ENCODE results near the gene SERPINA3.
"Not testable (repeated sequence)": the region's sequence is repeated elsewhere in the genome, so short reads cannot be mapped to it uniquely, and the experiment has no call there.

Gene SERPINA3

GRCh38 chr14:94635154-94635553 lies 23.0 kb downstream of the SERPINA3 start:
- Histone ChIP-seq H3K4me1 (ENCODE audit: low read length) (no peaks in the 10 kb centered on the region), H3K4me2 (ENCODE audit: low read length) (no peak overlapping the region), H3K27ac (ENCODE audit: low read length) (no peak overlapping the region), H3K79me2 (ENCODE audit: low read length) (no peaks in the 10 kb centered on the region), H2AFZ (ENCODE audit: low read depth, low read length) (no peak overlapping the region), H3K36me3 (replicated peaks; ENCODE audit: low read depth, low read length) (no peaks in the 10 kb centered on the region), H3K27me3 (ENCODE audit: low read depth, low read length) (peaks cover 15% of the 10 kb centered on the region; the same call in 1 of the 2 replicates), H4K20me1 (ENCODE audit: insufficient read depth, low read length) (no peaks in the 10 kb centered on the region), H3K9me3 (ENCODE audit: insufficient read depth, low read length) (no peaks in the 10 kb centered on the region), H3K9ac (ENCODE audit: low read length) (no peak overlapping the region), H3K4me3 (ENCODE audit: low read length) (no peak overlapping the region)
- TF ChIP-seq EZH2phosphoT487 (IDR thresholded peaks at IDR 0.05; ENCODE audit: low read depth) (no peak), CTCF (IDR thresholded peaks at IDR 0.05; ENCODE audit: low read depth, low read length) (no peak)

- Histone ChIP-seq H3K79me2 (ENCODE audit: low read length) (no peaks in the 10 kb centered on the region), H2AFZ (ENCODE audit: low read depth, low read length) (no peak overlapping the region), H3K9ac (ENCODE audit: low read length) (no peak overlapping the region), H4K20me1 (ENCODE audit: insufficient read depth, low read length) (no peaks in the 10 kb centered on the region), H3K9me3 (ENCODE audit: insufficient read depth, low read length) (no peaks in the 10 kb centered on the region), H3K4me1 (ENCODE audit: low read length) (no peaks in the 10 kb centered on the region), H3K27ac (ENCODE audit: low read length) (no peak overlapping the region), H3K4me3 (ENCODE audit: low read length) (no peak overlapping the region), H3K27me3 (ENCODE audit: low read depth, low read length) (peaks cover 6% of the 10 kb centered on the region; the same call in 1 of the 2 replicates), H3K36me3 (replicated peaks; ENCODE audit: low read depth, low read length) (no peaks in the 10 kb centered on the region), H3K4me2 (ENCODE audit: low read length) (no peak overlapping the region)
- TF ChIP-seq EZH2phosphoT487 (IDR thresholded peaks at IDR 0.05; ENCODE audit: low read depth) (no peak), CTCF (IDR thresholded peaks at IDR 0.05; ENCODE audit: low read depth, low read length) (peak; percentile 26)
Measured at GRCh38 chr14:94636744-94637412, 24.7 kb downstream of the SERPINA3 start.

GRCh38 chr14:94637814-94638213 lies 25.6 kb downstream of the SERPINA3 start:
- H3K27ac ChIP-seq (ENCODE audit: low read length); H3K9ac ChIP-seq (ENCODE audit: low read length); H3K9me3 ChIP-seq (ENCODE audit: insufficient read depth, low read length); H3K36me3 ChIP-seq (replicated peaks; ENCODE audit: low read depth, low read length); H3K79me2 ChIP-seq (ENCODE audit: low read length); H3K27me3 ChIP-seq (ENCODE audit: low read depth, low read length); H3K4me2 ChIP-seq (ENCODE audit: low read length); H4K20me1 ChIP-seq (ENCODE audit: insufficient read depth, low read length); H2AFZ ChIP-seq (ENCODE audit: low read depth, low read length); H3K4me3 ChIP-seq (ENCODE audit: low read length); H3K4me1 ChIP-seq (ENCODE audit: low read length): not testable (repeated sequence)

GRCh38 chr14:94638339-94638738 lies 26.1 kb downstream of the SERPINA3 start:
- Histone ChIP-seq H3K27ac (ENCODE audit: low read length) (no peak overlapping the region), H3K79me2 (ENCODE audit: low read length) (no peaks in the 10 kb centered on the region), H3K4me2 (ENCODE audit: low read length) (no peak overlapping the region), H3K27me3 (ENCODE audit: low read depth, low read length) (0 out of 2 replicates have a peak, but pooled peaks cover 6% of the 10 kb centered on the region), H2AFZ (ENCODE audit: low read depth, low read length) (no peak overlapping the region), H3K9me3 (ENCODE audit: insufficient read depth, low read length) (no peaks in the 10 kb centered on the region), H3K9ac (ENCODE audit: low read length) (no peak overlapping the region), H4K20me1 (ENCODE audit: insufficient read depth, low read length) (no peaks in the 10 kb centered on the region), H3K36me3 (replicated peaks; ENCODE audit: low read depth, low read length) (no peaks in the 10 kb centered on the region), H3K4me3 (ENCODE audit: low read length) (no peak overlapping the region), H3K4me1 (ENCODE audit: low read length) (no peaks in the 10 kb centered on the region)
- TF ChIP-seq EZH2phosphoT487 (IDR thresholded peaks at IDR 0.05; ENCODE audit: low read depth) = no peak
- TF ChIP-seq CTCF (IDR thresholded peaks at IDR 0.05; ENCODE audit: low read depth, low read length) = no peak

Measured in OCI-LY3 (cell line).